A673 (cell line): ENCODE measurements around the gene KCNK5. TPM values are rescaled to one million over a fixed set of nuclear protein-coding genes. Genes with fewer than 3 reads are reported as not detected.

Experiments
- BruUV-seq: library from RNA; stranded (reverse); fragments of 400-500 nt; replicated peaks from 2 replicates; lab custom pipeline; 2021; lab: Mats Ljungman, UMichigan
- CTCF ChIA-PET: fragments of 300-600 bp; sonication (Branson Sonifier 250); formaldehyde crosslinking; loops from one replicate; lab custom pipeline; 2022; ENCODE audit warnings: antibody characterized with exemption; lab: Charles Lee
- POLR2A ChIA-PET: fragments of 300-600 bp; sonication (Branson Sonifier 250); formaldehyde crosslinking; loops from one replicate; lab custom pipeline; 2022; ENCODE audit warnings: antibody characterized with exemption; ENCODE audit not compliant: low non-redundant PET; lab: Charles Lee
- DNase-seq: peaks from one replicate; pipeline ENCODE4 v3.0.0-alpha.2; 2015; ENCODE audit warnings: low spot score
- H3K27ac ChIP-seq: fragments of 200-600 bp; sonication (generic); 2 replicates; pipeline ENCODE4 v1.5.1; 2016; ENCODE audit warnings: mixed run types, low read depth, mild to moderate bottlenecking, mixed read lengths, antibody characterized with exemption, low read length; ENCODE audit not compliant: poor library complexity, severe bottlenecking
- H3K27me3 ChIP-seq: fragments of 200-600 bp; sonication (generic); replicated peaks from 2 replicates; pipeline ENCODE4 v1.6.1; 2017; ENCODE audit warnings: mixed run types, low read depth, mild to moderate bottlenecking, mixed read lengths, antibody characterized with exemption, low read length; ENCODE audit not compliant: insufficient read depth, poor library complexity
- H3K36me3 ChIP-seq: fragments of 200-600 bp; sonication (generic); 2 replicates; pipeline ENCODE4 v1.6.1; 2016; ENCODE audit warnings: mixed run types, mild to moderate bottlenecking, mixed read lengths, antibody characterized with exemption, low read length; ENCODE audit not compliant: insufficient read depth, poor library complexity, severe bottlenecking
- H3K4me1 ChIP-seq: fragments of 200-600 bp; sonication (generic); 2 replicates; pipeline ENCODE4 v1.6.1; 2017; ENCODE audit warnings: mixed run types, mild to moderate bottlenecking, mixed read lengths, antibody characterized with exemption, low read length; ENCODE audit not compliant: insufficient read depth, poor library complexity, severe bottlenecking
- H3K4me3 ChIP-seq: fragments of 200-600 bp; sonication (generic); 2 replicates; pipeline ENCODE4 v1.5.1; 2016; ENCODE audit warnings: low read depth, mixed run types, mild to moderate bottlenecking, mixed read lengths, low read length; ENCODE audit not compliant: poor library complexity, severe bottlenecking
- H3K9me3 ChIP-seq: fragments of 200-600 bp; sonication (generic); 2 replicates; pipeline ENCODE4 v1.6.1; 2016; ENCODE audit warnings: mixed run types, low read depth, mild to moderate bottlenecking, mixed read lengths, antibody characterized with exemption, low read length; ENCODE audit not compliant: poor library complexity, severe bottlenecking
- CTCF ChIP-seq: fragments of 300-800, 200-600 bp; sonication (generic); conservative IDR thresholded peaks from 2 replicates; pipeline ENCODE4 v1.5.1; 2017; ENCODE audit warnings: low read depth, mild to moderate bottlenecking, antibody characterized with exemption, low read length, moderate library complexity, mixed read lengths
- EZH2 ChIP-seq: fragments of 200-600 bp; sonication (generic); IDR thresholded peaks from 2 replicates; pipeline ENCODE4 v1.6.1; 2017; ENCODE audit warnings: borderline replicate concordance, low read depth, mild to moderate bottlenecking, mixed read lengths, antibody characterized with exemption, low read length; ENCODE audit not compliant: poor library complexity, severe bottlenecking
- intact Hi-C: fragments of 100-400 bp; cut with micrococcal nuclease; formaldehyde crosslinking; loops from one replicate; pipeline ENCODE4 v1.10.0; 2022; ENCODE audit not compliant: unreplicated experiment
- total RNA-seq: library from RNA; stranded (reverse); gene quantifications from 2 replicates; pipeline ENCODE4 v1.2.3, GENCODE V29; 2021

The KCNK5 gene
- total RNA-seq, 1 experiment from 2014 or later: not detected

- Histone ChIP-seq H3K4me3 (no peak overlapping the region), H3K27me3 (no peaks in the 10 kb centered on the region), H3K27ac (no peak overlapping the region), H3K9me3 (no peaks in the 10 kb centered on the region), H3K36me3 (no peaks in the 10 kb centered on the region), H3K4me1 (no peaks in the 10 kb centered on the region)
- intact Hi-C loops: no loop called here
- POLR2A ChIA-PET: no interaction called here
- BruUV-seq: no TSS peak
- TF ChIP-seq CTCF: no peak
- no peak for TF ChIP-seq EZH2
- DNase-seq: no peak
- CTCF ChIA-PET: no interaction called here
Observed at GRCh38 chr6:39197521-39197920, 31.8 kb downstream of the KCNK5 start.

GRCh38 chr6:39196673-39197091, 32.6 kb downstream of the KCNK5 start:
- POLR2A ChIA-PET: no interaction called here
- no peak overlapping the region for H3K27ac ChIP-seq
- H3K4me1 ChIP-seq: no peaks in the 10 kb centered on the region
- no peak overlapping the region for H3K4me3 ChIP-seq
- TF ChIP-seq EZH2: no peak
- TF ChIP-seq CTCF: no peak
- no peak for DNase-seq
- CTCF ChIA-PET: no interaction called here
- no TSS peak for BruUV-seq
- no peaks in the 10 kb centered on the region for H3K9me3 ChIP-seq
- intact Hi-C loops: no loop called here
- no peaks in the 10 kb centered on the region for H3K36me3 ChIP-seq
- no peaks in the 10 kb centered on the region for H3K27me3 ChIP-seq

GRCh38 chr6:39195792-39196385, 33.4 kb downstream of the KCNK5 start:
- intact Hi-C loops: no loop called here
- Histone ChIP-seq H3K36me3 (no peaks in the 10 kb centered on the region), H3K4me3 (no peak overlapping the region), H3K27ac (no peak overlapping the region), H3K9me3 (no peaks in the 10 kb centered on the region), H3K4me1 (no peaks in the 10 kb centered on the region), H3K27me3 (no peaks in the 10 kb centered on the region)
- no peak for DNase-seq
- POLR2A ChIA-PET: no interaction called here
- TF ChIP-seq CTCF (no peak), EZH2 (no peak)
- BruUV-seq: no TSS peak
- CTCF ChIA-PET: no interaction called here
